Measurements from ENCODE around the gene TMEM87A.

DNA sequence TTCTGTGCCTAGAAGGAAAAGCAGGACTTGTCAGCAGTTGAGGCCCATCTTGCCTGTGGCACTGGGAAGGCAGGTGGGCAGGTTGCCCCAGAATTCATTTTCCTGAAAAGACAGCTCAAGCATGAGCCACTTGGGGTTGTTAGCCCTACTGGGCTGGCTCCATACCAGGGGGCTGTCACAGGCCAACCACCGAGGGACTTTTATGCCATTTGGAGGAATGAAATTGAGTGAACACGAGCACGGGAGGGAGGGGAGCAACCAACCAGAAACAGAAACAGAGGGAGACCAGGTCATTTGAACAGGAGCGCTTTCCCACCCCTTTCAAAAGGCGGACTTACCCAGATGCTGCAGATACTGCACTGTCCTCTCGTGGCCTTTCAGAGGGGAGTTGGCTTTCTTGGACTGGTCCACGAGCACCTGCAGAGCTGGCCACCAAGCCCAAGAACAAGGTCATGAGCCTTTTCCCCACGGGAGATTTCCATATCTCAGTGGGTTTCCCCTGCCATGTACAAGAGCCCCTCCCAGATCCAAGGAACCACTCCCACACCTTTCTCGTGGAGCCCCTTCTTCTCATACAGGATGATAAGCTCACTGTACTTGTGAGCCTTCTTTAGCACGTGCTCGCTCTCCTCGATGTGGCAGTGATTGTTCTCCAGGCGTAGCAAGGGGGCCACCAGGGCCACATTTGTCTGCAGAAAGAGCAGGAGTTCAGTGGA is 106.8 kb downstream of the TMEM87A start:
- TF ChIP-seq, protein P1, sequence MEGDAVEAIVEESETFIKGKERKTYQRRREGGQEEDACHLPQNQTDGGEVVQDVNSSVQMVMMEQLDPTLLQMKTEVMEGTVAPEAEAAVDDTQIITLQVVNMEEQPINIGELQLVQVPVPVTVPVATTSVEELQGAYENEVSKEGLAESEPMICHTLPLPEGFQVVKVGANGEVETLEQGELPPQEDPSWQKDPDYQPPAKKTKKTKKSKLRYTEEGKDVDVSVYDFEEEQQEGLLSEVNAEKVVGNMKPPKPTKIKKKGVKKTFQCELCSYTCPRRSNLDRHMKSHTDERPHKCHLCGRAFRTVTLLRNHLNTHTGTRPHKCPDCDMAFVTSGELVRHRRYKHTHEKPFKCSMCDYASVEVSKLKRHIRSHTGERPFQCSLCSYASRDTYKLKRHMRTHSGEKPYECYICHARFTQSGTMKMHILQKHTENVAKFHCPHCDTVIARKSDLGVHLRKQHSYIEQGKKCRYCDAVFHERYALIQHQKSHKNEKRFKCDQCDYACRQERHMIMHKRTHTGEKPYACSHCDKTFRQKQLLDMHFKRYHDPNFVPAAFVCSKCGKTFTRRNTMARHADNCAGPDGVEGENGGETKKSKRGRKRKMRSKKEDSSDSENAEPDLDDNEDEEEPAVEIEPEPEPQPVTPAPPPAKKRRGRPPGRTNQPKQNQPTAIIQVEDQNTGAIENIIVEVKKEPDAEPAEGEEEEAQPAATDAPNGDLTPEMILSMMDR (IDR thresholded peaks at IDR 0.05; ENCODE audit: borderline replicate concordance, extremely low read depth, low read length, poor library complexity, severe bottlenecking), result no peak
- no peak for TF ChIP-seq EZH2 (IDR thresholded peaks at IDR 0.05; ENCODE audit: borderline replicate concordance, low read depth, low read length, severe bottlenecking)

Data from DND-41 (cell line).